KMS-11 (cell line): Measurements from ENCODE around the gene CD8B2.
"Not testable (repeated sequence)": the region's sequence is repeated elsewhere in the genome, so short reads cannot be mapped to it uniquely, and the experiment has no call there.

ENCODE experiments used
- H2AFZ ChIP-seq: fragments of 200-600 bp; sonication (generic); 2 replicates; pipeline ENCODE4 v1.6.1; 2016; ENCODE audit warnings: antibody characterized with exemption, mixed run types, low read depth
- H3K27ac ChIP-seq: fragments of 200-600 bp; sonication (generic); 2 replicates; pipeline ENCODE4 v1.6.1; 2016; ENCODE audit warnings: mild to moderate bottlenecking, mixed run types
- H3K27me3 ChIP-seq: fragments of 200-600 bp; sonication (generic); 2 replicates; pipeline ENCODE4 v1.6.1; 2017; ENCODE audit warnings: mild to moderate bottlenecking, low read depth, mixed run types, moderate library complexity; ENCODE audit not compliant: insufficient read depth
- H3K36me3 ChIP-seq: fragments of 200-600 bp; sonication (generic); 2 replicates; pipeline ENCODE4 v1.6.1; 2017; ENCODE audit warnings: mild to moderate bottlenecking, mixed run types; ENCODE audit not compliant: insufficient read depth
- H3K4me1 ChIP-seq: fragments of 200-600 bp; sonication (generic); 2 replicates; pipeline ENCODE4 v1.6.1; 2016; ENCODE audit warnings: mild to moderate bottlenecking, low read depth, mixed run types; ENCODE audit not compliant: poor library complexity, severe bottlenecking
- H3K4me2 ChIP-seq: fragments of 200-600 bp; sonication (generic); 2 replicates; pipeline ENCODE4 v1.7.0; 2016; ENCODE audit warnings: mild to moderate bottlenecking, mixed run types
- H3K4me3 ChIP-seq: fragments of 200-600 bp; sonication (generic); IDR thresholded peaks from 2 replicates; pipeline ENCODE4 v1.6.1; 2017; ENCODE audit warnings: low read depth, low read length, mixed read lengths; ENCODE audit not compliant: insufficient read depth
- H3K79me2 ChIP-seq: fragments of 200-600 bp; sonication (generic); 2 replicates; pipeline ENCODE4 v1.6.1; 2016; ENCODE audit warnings: low read depth, mixed run types; ENCODE audit not compliant: insufficient read depth
- H3K9ac ChIP-seq: fragments of 200-600 bp; sonication (generic); 2 replicates; pipeline ENCODE4 v1.6.1; 2016; ENCODE audit warnings: mild to moderate bottlenecking, mixed run types
- H4K20me1 ChIP-seq: fragments of 200-600 bp; sonication (generic); 2 replicates; pipeline ENCODE4 v1.6.1; 2016; ENCODE audit warnings: mild to moderate bottlenecking, mixed run types; ENCODE audit not compliant: insufficient read depth
- TF ChIP-seq, protein P1 (sequence below): fragments of 200-600 bp; sonication (generic); conservative IDR thresholded peaks from 2 replicates; pipeline ENCODE4 v1.6.1; 2017; ENCODE audit warnings: low read depth, mild to moderate bottlenecking, antibody characterized with exemption, low read length, moderate library complexity, mixed read lengths

The CD8B2 gene

DNA sequence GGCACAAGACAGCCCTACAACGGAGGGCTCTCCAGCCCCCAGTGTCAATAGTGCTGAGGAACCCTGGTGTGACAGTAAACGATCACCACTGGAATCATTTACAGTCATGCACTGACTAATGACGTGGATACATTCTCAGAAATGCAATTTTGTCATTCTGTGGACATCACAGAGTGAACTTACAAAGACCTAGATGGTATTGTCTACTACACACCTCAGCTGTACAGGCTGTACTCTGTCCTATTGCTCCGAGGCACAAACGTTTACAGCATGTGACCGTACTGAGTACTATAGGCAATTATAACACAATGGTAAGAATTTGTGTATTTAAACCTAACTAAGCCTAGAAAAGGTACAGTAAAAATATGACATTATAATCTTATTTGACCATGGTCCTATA lies 67.2 kb downstream of the CD8B2 start:
- Histone ChIP-seq H3K27ac (no peak overlapping the region), H3K4me2 (no peak overlapping the region), H3K4me1 (no peaks in the 10 kb centered on the region), H3K36me3 (no peaks in the 10 kb centered on the region), H3K79me2 (no peaks in the 10 kb centered on the region), H4K20me1 (no peaks in the 10 kb centered on the region), H2AFZ (no peak overlapping the region), H3K9ac (no peak overlapping the region), H3K27me3 (no peaks in the 10 kb centered on the region), H3K4me3 (no peak overlapping the region)
- TF ChIP-seq, protein P1, sequence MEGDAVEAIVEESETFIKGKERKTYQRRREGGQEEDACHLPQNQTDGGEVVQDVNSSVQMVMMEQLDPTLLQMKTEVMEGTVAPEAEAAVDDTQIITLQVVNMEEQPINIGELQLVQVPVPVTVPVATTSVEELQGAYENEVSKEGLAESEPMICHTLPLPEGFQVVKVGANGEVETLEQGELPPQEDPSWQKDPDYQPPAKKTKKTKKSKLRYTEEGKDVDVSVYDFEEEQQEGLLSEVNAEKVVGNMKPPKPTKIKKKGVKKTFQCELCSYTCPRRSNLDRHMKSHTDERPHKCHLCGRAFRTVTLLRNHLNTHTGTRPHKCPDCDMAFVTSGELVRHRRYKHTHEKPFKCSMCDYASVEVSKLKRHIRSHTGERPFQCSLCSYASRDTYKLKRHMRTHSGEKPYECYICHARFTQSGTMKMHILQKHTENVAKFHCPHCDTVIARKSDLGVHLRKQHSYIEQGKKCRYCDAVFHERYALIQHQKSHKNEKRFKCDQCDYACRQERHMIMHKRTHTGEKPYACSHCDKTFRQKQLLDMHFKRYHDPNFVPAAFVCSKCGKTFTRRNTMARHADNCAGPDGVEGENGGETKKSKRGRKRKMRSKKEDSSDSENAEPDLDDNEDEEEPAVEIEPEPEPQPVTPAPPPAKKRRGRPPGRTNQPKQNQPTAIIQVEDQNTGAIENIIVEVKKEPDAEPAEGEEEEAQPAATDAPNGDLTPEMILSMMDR = no peak

DNA sequence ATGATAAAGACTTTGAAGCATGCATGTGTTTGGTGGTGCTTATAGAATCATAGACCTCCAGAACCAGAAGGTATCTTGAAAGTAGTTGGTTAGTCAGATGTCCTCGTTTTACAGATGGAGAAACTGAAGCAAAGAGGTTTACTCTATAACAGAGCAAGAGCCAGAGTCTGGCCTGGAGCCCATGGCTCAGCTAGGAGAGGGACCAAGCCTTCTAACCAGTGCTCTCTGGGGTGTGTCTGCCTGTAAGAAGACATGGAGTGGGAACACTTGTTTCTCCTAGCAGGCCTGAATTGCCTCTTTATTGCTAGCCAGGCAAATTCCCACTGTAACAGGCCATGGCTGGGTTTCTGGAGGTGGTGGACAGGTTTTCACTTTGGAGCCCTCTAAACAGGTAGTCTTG lies 67.9 kb downstream of the CD8B2 start:
- H2AFZ ChIP-seq = no peak overlapping the region
- no peak overlapping the region for H3K4me3 ChIP-seq
- no peaks in the 10 kb centered on the region for H3K27me3 ChIP-seq
- no peaks in the 10 kb centered on the region for H3K36me3 ChIP-seq
- no peaks in the 10 kb centered on the region for H3K79me2 ChIP-seq
- H4K20me1 ChIP-seq = no peaks in the 10 kb centered on the region
- no peak overlapping the region for H3K4me2 ChIP-seq
- TF ChIP-seq, protein P1 = no peak
- H3K4me1 ChIP-seq = no peaks in the 10 kb centered on the region
- no peak overlapping the region for H3K9ac ChIP-seq
- no peak overlapping the region for H3K27ac ChIP-seq

DNA sequence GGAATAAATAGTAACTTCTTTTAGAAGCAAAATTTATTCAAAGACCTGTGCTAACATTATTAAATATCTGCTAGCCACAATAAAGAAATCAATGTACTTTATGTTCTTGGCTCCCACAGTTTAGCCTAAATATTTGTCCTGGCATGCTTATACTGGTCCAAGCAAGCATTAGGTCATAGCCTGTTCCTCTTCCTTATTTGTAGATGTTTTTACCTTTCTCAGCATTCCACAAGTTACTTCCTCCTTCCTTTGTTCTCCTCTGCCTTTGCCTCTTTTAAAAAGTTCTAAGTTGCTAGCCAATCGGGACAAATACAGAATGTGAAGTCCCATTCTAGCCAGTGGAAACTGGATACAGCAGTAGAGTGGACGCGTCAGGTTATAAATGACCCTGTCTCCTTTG lies 72.6 kb downstream of the CD8B2 start:
- H3K27me3 ChIP-seq, H3K4me1 ChIP-seq, H3K4me3 ChIP-seq, H3K36me3 ChIP-seq, H3K79me2 ChIP-seq, H3K27ac ChIP-seq, H2AFZ ChIP-seq, H3K4me2 ChIP-seq, H3K9ac ChIP-seq, H4K20me1 ChIP-seq: not testable (repeated sequence)

DNA sequence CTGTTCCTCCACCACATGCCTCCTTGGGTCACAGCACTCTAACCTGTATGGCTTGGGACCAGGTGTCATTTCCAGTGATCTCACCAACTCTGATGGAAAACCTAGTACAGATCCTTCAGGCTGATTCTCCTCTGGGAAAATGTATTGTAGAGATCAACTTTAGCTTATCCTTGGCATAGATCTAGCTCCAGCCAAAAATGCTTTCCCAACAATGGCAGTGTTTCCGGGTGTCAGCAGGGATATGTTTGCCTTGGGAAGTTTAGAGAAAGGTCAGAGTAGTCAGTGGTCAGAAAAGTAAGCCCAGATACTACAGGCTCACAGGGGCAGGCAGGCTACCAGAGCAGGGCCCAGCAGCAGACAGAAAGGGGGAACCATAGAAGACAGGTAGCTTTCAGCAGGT lies 73.6 kb downstream of the CD8B2 start:
- no peaks in the 10 kb centered on the region for H3K27me3 ChIP-seq
- no peaks in the 10 kb centered on the region for H3K79me2 ChIP-seq
- no peak overlapping the region for H3K4me2 ChIP-seq
- TF ChIP-seq, protein P1 = no peak
- no peaks in the 10 kb centered on the region for H3K36me3 ChIP-seq
- H3K9ac ChIP-seq = no peak overlapping the region
- H4K20me1 ChIP-seq = no peaks in the 10 kb centered on the region
- no peak overlapping the region for H3K27ac ChIP-seq
- no peak overlapping the region for H3K4me3 ChIP-seq
- H3K4me1 ChIP-seq = peaks cover 17% of the 10 kb centered on the region
- no peak overlapping the region for H2AFZ ChIP-seq

DNA sequence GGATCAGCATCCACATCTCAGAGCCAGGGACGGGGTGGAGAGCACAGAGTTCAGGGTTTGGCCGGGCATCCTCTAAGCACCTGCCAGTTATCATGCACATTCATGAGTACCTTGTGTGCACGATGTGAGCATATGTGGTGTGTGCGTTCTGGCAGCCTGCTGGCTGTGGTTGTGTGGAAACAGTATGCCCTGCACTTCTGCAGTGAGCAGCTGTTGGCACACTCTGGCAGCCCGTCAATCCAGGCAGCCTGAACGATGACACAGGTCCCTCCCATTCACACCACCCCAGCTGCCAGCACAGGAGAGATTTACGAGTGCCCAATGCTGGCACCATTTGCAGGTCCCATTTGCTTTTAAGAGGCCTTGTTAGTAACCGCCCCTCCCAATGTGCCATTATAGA lies 74.2 kb downstream of the CD8B2 start:
- H4K20me1 ChIP-seq = no peaks in the 10 kb centered on the region
- H3K4me2 ChIP-seq = no peak overlapping the region
- TF ChIP-seq, protein P1 = no peak
- H3K36me3 ChIP-seq = no peaks in the 10 kb centered on the region
- peaks cover 21% of the 10 kb centered on the region for H3K4me1 ChIP-seq
- H3K79me2 ChIP-seq = no peaks in the 10 kb centered on the region
- H2AFZ ChIP-seq = no peak overlapping the region
- no peak overlapping the region for H3K9ac ChIP-seq
- H3K27ac ChIP-seq = no peak overlapping the region
- H3K4me3 ChIP-seq = no peak overlapping the region
- H3K27me3 ChIP-seq = no peaks in the 10 kb centered on the region
